NK-92 (cell line): ENCODE results near the gene WDR86.

Experiments
- DNase-seq: peaks from one replicate; lab custom pipeline; 2025; ENCODE audit not compliant: unreplicated experiment; lab: John Stamatoyannopoulos, UW

Gene WDR86

GRCh38 chr7:151392002-151392401 is 17.8 kb downstream of the WDR86 start:
- DNase-seq: no peak

- no peak for DNase-seq
Observed at GRCh38 chr7:151391358-151391730, 18.5 kb downstream of the WDR86 start.

DNA sequence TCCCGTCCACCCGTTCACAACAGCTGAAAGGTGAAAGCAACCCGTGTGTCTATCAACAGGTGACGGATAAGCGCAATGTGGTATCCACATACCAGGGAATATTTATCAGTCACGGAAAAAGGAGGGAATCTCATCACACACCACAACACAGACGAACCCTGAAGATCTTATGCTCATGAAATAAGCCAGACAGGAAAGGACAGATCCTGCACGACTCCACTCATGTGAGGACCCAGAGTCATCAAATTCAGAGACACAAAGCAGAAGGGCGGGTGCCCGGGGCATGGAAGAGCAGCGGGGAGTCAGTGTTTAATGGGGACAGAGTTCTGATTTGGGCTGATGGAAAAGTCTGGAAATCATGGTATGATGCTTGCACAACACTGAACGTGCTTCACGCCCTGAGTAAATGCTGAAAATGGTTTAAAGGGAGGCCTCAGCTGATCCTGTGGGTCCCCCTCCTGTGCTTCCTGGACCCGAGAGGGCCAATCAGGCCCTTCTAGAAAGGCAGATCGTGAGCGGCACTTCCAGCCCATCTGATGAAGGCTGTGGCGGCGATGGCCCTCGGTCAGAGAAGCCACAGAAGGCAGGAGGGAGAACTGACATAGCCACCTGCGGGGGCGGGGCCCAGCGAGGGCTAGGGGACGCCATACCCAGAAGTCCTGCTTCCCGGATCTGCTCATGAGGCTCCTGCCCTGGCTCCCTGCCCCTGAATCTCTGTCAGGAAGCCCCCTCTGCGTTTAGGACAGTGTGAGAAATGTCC is 19.1 kb downstream of the WDR86 start:
- no peak for DNase-seq

DNA sequence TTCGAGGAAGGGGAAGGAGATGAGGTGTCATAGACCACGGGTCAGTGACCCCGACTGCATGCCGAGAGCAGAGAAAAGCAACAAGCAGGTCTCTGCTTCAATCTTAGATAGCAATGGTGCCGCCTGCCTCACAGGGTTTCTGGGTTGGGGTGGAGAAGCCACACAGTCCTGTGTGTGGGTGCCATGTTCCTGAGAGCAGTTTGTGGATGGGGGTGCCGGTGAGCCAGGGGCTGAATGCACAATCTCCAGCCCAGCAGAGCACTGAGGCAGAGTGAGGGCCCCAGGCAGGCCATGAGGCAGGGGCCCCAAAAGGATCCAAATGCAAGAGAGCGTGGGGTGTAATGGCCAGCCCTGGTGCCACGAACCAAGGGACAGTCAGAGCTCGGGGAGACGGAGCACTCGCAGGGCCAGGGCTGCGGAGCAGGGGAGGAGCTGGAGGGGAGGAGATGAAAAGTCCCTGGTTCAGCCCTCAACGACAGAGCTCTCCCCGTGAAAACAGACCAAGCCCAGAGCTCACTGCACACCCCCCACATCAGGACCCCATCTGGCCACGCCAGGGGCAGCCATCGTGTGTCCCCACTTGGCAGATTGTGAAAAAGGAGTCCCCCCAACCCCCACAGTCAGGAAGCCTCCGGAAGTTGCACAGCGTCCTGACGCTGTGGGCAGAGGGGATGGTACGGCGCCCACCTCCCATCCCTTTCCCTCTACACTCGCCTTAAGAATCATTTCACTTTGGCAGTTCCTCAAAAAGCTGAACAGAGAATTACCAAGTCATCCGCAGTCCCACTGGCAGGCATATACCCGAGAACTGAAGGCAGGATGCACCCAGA is 19.9 kb downstream of the WDR86 start:
- no peak for DNase-seq

- DNase-seq: no peak
Observed at GRCh38 chr7:151389096-151389767, 20.6 kb downstream of the WDR86 start.

GRCh38 chr7:151388430-151388829 is 21.4 kb downstream of the WDR86 start:
- no peak for DNase-seq

GRCh38 chr7:151388007-151388297 is 21.9 kb downstream of the WDR86 start:
- DNase-seq: no peak

DNA sequence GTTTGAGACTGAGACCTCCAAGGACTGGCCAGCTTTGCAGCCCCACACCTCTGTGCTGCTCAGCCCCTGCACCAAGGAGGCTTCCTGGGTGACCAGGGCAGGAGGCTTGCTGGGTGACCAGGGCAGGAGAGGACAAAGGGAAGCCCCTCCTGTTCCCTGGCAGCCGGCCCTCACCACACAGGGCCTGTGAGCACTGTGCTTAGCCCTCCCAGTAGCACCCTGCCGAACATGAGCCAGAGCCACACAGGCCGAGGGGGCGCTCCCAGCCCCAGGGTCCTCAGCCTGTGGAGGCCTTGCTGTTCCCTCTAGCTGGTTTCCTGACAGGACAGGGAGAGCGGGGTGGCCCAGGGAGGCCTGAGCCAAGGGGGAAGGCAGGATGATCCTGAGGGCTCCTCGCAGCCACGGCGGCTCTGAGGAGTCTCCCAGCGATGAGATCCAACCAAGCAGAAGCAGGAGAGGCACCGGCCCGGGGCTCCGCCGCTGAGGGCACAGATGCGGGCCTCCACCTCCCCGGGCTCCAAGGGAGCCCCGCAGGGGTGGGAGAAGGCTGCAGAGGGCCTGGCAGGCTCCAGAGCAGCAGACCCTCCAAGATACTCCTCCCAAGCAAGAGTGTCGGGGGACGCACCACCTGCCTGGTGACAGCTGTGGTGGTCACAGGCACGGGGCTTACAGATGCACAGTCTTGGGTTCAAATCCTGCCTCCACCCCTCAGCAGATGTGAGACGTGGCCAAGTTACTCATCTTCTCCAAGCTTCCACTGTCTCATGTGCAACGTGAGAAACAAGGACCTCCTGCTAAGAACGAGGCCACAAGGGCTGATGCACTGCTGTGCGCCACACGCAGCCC is 22.5 kb downstream of the WDR86 start:
- no peak for DNase-seq

GRCh38 chr7:151386301-151387160 is 23.3 kb downstream of the WDR86 start:
- DNase-seq: no peak

DNA sequence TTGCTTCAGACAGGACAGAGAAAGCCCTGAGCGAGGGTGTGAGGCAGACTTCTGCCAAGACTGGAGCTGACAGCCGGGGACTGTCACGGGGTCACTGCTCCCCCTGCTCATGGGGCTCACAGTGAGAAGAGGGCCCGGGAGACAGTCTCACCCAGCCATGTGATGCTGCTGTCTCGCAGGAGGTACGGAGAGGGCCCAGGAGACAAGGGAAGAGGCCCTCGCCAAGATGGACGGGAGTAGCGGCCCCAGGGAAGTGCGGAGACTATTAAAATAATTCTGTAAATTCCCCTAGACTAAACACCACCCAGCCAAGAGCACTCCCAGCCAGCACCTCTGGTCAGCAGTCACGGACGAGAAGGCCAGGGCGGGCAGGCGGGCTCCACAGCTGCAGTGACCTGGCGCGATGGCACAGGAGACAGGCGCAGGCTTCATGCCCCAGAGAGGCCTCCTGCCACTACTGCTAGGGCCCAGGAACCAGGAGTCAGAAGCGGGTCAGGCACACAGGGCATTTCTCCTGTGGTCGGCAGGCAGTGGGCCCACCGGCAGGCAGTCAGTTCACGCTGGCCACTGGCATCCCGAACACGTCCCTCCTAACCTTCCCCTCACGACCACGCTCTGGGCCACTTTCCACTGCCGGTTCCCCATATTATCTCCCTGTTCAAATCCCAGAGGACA is 24.1 kb downstream of the WDR86 start:
- DNase-seq: no peak

DNA sequence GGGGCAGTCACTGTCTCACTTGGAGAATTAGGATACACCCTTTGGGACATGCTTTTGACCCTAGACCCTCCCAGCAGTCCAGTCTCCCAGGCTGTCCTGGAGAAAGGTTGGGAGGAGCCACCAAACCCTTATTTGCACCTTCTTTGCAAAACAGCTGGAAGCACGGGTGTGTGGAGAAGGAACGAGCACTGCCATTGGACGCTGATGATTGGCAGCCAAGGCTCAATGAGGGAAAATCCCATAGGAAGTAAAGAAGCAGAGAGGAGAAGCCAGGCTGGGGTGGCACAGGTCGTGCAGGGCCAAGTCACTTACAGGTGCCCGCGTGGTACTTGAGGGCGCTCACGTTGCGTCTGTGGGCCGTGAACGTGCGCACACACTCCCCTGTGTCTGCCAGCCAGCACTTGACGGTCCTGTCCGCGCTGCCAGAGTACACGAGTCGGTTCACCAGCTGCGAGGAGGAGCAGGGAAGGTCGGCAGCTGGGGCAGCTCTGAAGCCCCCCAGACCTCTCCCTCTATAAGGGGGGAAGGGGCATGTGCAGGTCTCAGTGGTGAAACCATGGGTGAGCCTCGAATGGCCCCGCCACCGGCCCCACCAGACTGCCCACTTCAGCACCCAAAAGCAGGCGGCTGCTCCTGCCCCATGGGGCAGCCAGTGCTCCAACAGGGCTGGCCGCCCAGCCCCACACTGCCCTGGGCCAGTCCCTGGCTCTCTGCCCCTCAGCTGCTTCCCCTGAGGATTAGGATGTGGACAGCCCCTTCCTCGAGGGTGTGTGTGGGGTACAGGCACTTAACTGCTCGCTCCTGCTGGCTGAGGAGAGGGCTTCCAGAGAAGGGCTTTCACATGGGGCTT is 24.8 kb downstream of the WDR86 start:
- DNase-seq: no peak

- DNase-seq: no peak
Observed at GRCh38 chr7:151384352-151384697, 25.5 kb downstream of the WDR86 start.

DNA sequence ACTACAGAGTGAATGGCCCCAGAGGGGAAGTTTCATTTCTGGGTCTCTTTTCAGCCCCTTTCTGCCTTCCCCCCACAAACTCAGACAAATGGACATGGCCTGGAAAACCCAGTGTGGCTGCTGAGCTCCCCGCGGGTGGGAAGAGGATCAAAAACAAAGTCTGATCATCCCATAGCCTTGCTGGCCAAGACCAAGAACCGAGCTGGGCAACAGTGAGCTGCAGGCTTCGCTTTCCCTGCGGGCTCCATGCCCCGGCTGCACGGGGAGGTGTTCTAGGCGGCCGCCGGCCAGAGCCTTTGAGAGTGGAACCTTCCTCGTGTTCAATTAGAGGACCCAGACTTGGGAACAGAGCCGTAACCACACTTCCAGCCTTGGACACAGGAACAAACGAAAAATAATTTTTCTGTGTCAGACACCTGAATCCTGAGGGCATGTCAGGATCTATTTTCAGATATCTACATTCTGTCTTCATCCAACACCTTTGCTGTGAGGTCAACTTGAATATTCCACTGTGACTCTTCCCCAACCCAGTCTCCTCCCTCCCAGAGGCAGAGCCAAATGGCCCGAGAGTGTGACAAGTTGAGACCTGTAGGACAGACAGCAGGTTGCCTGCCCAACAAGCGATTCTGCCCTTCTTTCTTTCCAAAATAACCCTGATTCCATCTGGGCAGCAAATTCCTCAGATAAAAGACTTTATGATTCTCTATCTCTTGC is 26.0 kb downstream of the WDR86 start:
- no peak for DNase-seq

- no peak for DNase-seq
Observed at GRCh38 chr7:151382079-151382885, 27.6 kb downstream of the WDR86 start.

GRCh38 chr7:151381348-151382078 is 28.3 kb downstream of the WDR86 start:
- DNase-seq: no peak

DNA sequence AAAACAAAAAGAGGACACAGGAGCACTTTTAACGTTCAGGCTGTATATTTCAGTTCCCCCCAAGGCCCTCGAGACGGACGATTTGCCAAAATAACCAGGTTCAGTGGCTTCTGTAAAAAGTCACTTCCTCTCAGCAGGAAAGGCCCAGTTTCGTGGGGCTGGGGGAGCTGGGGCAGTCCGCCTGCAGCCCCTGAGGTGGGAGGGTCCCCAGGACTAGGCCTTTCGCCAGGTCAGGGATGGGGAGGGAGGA is 28.8 kb downstream of the WDR86 start:
- no peak for DNase-seq
